Glomerular endothelial cell (primary cell): Measurements from ENCODE around the gene CNP. TPM values are rescaled to one million over a fixed set of nuclear protein-coding genes. Genes with fewer than 3 reads are reported as not detected.
"Not testable (repeated sequence)": the region's sequence is repeated elsewhere in the genome, so short reads cannot be mapped to it uniquely, and the experiment has no call there.

Experiments
- DNase-seq: peaks from one replicate; pipeline ENCODE4 v3.0.0-alpha.2; 2011; ENCODE audit warnings: low read depth, low spot score; ENCODE audit errors: extremely low read depth
- total RNA-seq: library from RNA; depleted of rRNA; stranded (reverse); fragments of >200 nt; gene quantifications from 2 replicates; pipeline ENCODE4 v1.2.3, GENCODE V29; 2015

The CNP gene
- 79.3 and 97.1 TPM in 2 replicates for total RNA-seq

DNA sequence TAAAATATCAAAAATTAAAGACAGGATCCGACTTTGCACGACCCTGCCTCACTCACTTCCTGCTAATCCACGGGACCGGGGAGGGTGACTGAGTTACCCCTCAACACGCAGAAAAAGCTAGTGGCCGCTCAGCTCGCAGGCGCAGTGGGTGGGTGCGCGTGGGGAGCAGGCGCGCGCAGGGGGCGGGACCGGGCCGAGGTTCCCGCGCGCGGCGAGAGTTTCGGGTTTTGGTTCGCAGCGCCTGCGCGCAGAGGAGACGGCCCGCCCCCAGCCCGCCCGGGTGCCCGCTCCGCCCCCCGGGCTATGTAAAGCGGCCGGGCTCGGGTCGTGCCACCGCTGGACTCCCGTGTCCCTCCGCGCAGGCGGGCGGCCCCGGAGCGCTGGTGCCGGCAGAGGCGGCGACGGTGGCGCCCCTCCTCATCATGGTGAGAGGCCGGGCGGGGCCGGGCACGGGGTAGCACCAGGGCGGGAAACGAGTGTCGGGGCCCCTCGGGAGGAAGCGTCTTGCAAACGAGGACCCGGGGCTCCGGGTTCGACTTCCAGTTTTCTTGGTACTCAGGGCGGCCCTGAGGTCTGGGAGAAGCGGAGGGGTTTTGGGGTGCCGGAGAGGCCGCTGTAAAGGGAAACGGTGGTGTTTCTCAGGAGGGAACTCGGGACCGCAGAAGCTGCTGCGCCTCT lies at the start of gene CNP:
Gene CNP (plus strand): TSS at position 333 of the 678 bp plus-strand sequence. CDS start 90 bp downstream, at position 423.
- DNase-seq, result no peak

DNA sequence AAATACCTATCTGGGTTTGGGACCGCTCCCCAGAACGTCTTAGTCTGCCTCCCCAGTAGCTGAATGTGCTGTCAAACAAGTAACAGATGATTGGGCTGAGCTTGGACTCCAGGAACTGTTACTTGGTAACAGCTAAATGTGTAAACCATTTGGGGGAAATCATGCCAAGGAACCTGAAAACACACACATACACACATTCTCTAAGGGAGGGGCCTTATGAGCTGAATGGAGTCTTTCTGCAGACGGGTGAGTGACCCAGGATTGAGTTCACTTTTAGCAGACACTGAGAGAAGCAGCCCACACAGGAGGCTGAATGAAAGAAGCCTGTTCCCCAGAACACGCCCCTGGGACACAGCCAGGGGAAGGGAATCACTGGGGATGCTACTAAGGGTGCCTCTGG lies 49.4 kb upstream of the CNP start:
- no peak for DNase-seq

DNA sequence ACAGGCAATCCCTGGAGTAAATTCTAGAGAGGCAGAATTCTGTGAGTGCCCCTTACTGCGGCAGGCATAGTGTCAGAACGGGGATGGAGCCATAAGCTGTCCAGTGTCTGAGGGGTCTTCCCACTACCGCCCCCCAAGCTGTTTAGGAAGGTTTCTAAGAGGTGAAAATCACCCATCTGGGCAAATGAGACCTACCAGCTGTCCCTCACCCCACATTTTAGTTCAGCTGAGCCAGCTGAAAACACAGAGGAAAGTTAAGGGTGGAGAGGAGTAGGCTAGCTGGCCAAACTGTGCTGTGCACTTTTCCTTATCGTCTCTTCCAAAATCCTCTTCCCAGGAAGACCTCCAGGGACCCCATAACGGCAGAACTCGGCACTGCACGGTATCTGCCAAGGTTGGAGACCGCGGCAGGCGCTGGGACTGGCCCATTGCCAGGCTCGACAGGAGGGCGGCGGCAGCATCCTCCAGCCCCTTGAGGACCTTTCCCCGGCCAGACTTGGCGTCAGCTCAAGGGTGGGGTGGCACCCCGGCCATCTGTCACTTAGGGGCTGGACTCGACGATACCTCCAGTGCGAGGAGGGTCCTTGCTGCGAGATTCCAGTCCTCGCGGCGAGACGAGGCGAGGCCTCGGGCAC lies 48.8 kb upstream of the CNP start:
- no peak for DNase-seq

DNA sequence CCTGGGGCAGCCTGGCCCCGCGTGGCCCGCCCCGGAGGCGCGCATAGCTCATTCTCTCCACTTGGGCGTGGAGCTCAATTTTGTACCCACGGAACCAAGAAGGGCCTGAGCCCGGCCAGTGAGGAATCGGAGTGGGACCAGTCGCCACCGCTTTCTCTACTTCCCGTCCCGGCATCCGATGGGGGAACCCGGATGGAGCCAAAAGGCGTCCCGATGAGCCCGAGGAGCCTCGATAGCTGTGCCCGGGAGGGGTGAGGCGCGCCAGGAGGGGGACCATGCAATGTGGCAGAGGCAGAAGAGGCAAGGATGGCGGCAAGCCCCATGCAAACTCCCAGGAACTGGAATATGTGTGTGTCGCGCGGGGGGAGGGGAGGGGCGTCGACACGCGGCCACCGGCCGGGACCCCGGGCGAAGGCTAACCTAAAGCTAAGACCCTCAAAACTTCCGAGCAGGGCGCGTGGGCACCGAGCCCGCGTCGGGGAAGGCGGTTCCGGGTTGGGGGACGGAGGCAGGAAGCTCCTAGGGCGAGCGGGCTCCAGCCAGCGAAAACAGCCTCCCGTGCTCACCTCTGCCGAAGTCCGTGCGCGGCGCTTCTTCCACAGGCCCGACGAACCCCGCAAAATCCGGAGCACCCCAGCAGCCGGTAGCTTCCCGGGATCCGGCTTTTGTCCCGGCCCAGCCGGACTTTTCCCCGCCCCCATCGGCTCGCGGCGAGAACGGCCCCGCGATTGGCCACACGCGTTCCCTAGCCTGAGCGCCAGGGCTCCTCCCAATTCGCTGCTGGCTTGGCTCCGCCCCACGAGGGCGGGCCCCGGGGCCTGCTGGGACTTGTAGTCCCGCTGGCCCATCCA lies 48.1 kb upstream of the CNP start, which contains the start of gene ACLY:
Gene ACLY (minus strand): TSS at position 638 of the 851 bp plus-strand sequence. CDS start 5,078 bp downstream, outside the sequence.
- DNase-seq, result no peak

DNA sequence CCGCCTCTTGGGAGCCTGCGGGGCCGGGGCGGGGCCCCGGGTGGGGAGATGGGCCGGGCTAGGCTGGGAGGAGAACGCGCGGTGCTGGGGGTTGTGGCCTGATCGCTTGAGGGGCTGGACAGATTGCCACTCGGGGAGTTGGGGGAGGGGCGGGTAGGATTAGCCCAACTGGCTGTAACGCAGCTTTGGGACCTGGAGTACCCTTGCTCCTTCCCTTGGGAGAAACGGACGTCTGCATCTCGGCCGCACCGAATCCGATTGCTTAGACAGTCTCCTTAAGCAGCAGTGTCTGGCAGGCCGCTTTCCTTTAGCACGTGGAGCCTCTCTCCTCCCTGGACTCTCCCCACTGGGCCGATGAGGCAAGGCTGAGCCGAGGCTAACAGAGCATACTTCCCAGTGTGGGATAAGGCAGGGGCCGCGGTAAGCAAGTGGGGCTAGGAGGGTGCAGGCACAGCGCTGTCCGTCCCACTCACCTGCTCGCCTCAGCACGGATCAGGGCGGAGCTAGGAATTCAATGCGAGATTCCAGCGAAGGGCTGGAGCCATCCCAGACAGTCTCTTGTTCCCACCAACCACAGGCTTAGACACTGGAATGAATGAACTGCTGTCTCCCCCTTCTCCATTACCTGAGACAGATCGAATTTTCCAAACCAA lies 47.3 kb upstream of the CNP start:
- DNase-seq, result no peak

DNA sequence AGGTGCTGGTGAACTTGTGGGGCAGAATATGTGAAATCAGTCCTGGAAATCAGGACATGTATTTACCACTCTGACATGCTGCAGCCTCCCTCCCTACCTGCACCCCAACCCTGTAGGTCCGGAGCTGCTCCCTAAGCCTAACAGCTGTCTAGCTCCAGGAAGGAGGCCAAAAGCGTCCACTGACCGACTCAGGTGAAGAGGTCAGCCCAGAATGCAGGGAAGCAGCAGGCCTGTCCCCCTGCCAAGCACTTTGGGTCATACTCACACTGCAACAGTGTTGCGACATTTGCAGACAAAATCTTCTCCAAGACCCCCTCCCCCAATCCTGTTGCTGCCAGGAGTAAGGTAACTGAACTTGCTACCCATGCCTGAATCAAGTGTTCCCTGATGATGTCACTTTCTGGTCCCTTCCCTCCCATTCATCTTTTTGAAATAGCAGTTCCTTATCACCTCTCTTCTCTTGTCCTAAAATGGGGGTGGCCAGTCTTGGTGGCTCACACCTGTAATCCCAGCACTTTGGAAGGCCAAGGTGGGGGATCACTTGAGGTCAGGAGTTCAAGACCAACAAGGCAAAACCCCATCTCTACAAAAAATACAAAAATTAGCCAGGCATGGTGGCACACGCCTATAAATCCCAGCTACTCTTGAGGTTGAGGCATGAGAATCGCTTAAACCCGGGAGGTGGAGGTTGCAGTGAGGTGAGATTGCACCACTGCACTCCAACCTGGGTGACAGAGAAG lies 46.6 kb upstream of the CNP start:
- no peak for DNase-seq

DNA sequence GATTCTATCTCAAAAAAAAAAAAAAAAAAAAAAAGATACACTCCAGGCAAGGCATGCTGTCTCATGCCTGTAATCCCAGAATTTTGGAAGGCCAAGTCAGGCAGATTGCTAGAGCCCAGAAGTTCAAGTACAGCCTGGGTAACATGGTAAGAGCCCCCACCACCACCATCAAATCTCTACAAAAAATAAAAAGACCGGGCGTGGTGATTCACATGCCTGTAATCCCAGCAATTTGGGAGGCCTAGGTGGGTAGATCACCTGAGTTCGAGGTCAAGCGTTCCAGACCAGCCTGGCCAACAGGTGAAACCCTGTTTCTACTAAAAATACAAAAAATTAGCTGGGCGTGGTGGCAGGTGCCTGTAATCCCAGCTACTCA lies 46.0 kb upstream of the CNP start:
- no peak for DNase-seq

DNA sequence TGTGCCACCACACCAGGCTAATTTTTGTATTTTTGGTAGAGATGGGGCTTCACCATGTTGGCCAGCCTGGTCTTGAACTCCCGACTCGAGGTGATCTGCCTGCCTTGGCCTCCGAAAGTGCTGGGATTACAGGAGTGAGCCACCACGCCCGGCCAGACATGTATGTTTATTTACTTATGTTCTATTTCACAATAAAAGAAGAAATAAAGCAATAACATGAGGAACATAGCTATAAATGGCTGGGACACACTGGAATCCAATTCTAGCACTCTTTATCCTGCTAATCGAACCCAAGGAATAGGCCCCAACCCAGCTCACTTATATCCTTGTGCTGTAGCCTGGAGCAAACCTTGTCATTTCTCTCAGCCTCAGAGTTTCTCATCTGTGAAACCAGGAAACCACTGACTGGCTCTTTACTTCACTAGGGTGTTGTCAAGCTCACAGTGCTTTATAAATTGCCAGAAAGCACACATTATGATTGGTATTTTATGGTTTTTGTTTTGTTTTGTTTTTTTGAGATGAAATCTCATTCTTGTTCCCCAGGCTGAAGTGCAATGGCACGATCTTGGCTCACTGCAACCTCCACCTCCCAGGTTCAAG lies 40.5 kb upstream of the CNP start:
- no peak for DNase-seq

DNA sequence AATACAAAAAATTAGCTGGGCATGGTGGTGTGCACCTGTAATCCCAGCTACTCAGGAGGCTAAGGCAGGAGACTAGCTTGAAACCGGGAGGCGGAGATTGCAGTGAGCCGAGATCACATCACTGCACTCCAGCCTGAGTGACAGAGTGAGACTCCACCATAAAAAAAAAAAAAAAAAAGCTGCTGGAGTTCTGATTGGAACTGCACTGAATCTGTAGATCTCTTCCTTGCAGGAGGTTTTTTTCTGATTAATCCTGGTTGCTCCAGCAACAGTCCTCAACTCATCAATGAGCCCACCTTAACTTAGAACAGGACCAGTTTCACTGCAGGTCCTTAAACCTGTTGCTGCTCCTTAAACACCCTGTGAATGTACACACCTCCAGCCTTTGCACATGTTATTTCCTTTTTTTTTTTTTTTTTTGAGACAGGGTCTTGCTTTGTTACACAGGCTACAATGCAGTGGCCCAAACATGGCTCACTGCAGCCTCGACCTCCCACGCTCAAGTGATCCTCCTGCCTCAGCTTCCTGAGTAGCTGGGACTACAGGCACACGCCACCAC lies 37.8 kb upstream of the CNP start:
- no peak for DNase-seq

DNA sequence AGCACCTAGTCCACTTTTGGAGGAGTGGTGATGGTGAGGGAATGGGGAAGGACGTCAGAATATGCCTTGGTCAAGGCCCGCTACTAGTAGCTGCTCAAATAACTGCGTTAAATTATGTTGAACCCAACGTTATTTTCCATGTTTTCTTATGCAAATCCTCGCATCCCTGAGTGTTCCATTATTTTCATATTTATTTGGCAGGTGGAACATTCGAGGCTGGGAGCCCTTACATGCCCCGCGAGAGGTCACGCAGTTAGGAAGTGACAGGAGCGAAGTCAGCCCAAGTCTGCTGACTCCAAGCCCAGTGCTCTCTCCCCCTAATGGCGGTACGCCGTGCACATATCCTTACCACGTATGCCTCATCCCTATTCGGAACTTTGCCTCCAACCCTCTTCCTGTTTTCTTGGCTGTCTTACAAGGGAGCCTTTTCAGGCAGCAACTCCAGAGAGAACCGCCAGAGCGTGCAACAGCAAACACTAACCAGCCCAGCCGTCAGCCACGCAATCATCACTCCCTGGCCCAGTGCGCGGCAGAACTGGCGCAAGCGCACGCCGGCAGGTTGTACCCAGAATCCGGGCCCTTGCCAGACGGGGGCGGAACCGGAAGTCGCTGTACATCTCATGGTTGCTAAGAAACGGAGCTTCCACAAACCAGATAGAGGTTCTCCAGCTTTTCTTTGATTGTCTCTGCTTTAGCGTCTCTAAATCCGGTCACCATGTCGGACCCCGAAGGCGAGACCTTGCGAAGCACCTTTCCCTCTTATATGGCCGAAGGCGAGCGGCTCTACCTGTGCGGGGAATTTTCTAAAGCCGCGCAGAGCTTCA lies 36.4 kb upstream of the CNP start, which contains the start of gene ODAD4:
Gene ODAD4 (plus strand): TSS at position 609 of the 824 bp plus-strand sequence. CDS start 107 bp downstream, at position 716.
- DNase-seq, result peak; percentile 77

DNA sequence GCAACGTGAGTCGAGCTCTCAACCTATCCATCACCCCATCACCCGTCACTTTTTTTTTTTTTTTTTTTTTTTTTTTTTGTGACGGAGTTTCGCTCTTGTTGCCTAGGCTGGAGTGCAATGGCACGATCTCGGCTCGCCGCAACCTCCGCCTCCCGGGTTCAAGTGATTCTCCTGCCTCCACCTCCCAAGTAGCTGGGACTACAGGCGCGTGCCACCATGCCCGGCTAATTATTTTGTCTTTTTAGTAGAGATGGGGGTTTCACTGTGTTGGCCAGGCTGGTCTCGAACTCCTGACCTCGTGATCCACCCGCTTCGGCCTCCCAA lies 35.8 kb upstream of the CNP start:
- DNase-seq, result not testable (repeated sequence)

DNA sequence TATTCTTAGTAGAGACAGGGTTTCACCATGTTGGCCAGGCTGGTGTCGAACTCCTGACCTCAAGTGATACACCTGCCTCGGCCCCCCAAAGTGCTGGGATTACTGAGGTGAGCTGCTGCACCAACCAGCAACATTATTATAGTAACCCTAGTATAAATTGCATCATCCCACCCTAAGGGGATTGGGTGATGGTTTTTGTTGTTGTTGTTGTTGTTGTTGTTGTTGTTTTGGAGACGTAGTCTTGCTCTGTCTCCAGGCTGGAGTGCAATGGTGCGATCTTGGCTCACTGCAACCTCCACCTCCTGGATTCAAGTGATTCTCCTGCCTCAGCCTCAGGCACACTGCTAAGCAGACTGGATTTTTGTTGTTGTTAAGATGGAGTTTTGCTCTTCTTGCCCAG lies 34.9 kb upstream of the CNP start:
- DNase-seq, result not testable (repeated sequence)

DNA sequence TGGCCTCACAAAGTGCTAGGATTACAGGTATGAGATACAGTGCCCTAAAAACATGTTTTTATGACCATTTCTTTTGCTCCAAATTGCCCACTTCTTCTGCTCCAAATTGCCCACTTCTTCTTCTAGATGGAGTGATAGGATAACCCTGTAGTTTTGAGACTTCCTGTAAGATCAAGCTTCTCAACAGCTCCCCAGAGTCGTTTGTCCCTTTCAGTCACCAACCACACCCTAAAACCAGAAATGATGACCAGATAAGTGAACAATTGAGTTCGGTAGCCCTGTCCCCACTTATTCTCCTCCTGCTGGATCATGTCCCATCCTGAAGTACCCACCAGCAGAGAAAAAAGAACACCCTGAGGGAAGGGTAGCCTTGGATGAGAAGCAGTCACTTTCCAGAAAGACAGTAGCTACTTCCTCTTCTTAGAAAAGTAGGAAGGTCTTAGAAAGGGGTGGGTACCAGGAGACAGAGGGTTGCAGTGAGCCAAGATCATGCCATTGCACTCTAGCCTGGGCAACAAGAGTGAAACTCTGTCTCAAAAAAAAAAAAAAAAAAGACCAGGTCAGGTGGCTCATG lies 33.7 kb upstream of the CNP start:
- DNase-seq, result no peak

DNA sequence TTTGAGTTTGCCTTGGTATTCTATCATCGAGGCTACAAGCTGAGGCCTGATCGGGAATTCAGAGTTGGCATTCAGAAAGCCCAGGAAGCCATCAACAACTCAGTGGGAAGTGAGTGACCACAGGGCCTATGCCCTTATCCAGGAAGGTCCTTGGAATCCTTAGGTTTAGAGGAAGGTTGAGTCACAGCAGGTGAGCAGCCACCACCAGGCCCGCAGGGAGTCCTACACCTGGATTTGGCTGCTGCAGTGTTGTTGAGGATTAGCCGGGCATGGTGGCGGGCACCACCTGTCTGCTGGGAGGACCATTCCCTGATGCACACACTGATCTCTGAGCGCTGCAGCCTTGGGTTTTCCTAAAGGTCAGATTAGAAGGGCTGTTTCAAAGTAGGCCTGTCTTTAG lies 31.0 kb upstream of the CNP start:
- DNase-seq, result no peak

DNA sequence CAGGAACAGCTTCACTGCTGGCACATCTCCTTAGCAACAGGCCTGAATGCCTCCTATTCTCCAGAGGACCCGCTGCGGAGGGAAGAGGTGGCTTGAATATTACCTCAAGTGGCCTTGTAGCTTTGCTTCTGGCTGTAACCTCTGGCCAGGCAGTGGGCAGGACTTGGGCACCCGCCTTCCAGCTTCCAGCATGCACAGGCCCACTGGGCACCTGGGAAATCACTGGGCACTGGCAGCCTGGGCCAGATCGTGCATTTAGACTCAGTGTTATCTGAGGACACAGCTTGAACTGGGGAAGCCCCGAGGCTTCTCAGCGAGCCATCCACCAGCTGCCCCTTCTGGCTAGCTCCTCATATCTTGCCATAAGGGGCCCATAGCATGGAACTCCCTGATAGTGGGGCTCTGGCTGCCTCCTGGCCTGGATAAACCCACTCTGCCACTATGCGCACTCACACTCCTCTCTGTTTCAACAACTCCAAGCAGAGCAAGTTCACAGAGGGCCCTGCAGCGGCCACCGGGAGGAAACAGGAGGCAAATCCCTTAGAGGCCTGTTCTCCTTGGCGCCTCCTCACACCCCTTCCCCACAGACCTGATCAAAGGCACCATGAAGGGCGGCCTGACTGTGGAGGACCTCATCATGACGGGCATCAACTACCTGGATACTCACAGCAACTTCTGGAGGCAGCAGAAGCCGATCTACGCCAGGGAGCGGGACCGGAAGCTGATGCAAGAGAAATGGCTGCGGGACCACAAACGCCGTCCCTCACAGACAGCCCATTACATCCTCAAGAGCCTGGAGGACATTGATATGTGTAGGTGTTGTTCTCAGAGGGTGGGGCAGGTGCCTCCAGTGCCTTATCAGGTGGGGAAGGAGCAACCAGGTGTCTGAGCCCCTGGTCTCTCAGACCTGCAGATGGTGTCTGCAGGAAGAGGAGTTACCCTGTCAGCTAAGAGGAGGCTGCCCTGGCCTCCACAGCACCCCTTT lies 28.3 kb upstream of the CNP start:
- DNase-seq, result no peak

DNA sequence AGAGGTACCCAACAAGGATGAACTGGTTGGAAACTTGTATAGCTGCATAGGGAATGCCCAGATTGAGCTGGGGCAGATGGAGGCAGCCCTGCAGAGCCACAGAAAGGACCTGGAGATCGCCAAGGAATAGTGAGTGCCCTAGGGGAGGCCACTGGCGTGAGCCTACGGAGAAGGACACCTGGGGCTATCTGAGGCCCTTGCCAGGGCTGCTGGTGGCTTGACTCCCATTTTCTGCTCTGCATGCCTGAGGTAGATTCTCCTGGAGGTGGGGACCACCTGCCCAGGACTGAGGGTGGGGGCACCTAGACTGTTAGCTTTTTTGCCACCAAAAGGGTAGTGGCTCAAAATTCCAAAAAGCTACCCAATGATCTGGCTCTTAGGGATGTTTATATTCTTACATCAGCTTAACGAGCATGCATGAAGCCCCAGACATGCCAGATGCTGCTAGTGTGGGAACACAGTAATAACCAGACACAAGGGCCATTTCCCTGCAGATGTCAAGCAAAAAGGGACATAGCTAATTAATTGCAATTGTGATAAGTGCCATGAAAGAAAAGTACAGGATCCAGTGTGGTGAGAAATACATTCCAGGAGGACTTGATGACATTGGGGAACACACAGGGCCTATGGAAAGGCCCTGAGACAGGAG lies 27.4 kb upstream of the CNP start:
- no peak for DNase-seq

DNA sequence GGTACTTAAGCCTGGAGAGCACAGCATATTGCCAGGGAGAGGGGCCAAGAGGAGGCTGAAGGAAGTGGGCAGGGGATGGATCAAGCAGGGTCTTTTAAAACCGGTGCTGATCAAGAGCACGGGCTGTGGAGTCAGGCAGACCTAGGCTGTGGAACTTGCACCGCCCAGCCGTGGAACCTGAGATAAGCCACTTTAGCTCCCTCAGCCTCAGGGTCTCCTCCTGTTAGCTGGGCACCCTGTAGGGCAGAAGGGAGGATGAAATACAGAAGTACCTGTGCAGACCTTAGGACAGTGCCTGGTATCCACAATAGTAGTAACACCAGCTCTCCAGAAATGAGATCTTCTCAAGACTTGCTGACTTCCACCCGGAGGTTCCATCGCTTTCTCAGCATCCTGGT lies 26.9 kb upstream of the CNP start:
- DNase-seq, result no peak
